Measurements from ENCODE around the gene ADCY10.

ADCY10 gene

DNA sequence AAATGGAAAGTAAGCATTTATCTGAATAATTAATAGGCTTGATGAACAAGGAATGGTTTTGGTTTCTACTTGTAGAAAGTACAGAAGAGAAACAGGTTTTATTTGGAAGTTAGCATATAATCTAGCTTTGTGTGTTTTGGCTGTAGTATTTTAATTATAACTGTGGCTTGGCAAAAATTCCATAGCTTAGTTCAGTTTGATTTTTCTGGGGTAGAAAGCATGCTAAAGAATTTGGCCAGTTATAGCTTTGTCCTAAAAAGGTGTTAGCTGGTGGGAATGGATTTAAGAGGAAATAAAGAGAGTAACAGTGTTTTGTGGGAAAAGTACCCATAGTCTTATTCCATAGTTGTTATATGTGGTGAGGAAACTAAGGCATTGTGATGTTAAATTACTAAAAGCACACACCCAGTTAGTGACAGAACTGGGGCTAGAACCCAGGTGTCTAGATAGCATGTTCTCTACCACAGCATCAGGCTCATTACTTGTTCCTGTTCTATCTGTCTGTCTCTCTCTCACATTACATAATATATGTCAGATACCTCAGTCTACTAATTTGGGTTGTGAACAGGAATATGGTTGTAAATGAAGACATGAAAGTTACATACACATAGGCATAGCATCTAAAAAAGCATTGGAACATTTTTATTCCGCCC is 137.2 kb downstream of the ADCY10 start:
- FAIRE-seq = no peak

DNA sequence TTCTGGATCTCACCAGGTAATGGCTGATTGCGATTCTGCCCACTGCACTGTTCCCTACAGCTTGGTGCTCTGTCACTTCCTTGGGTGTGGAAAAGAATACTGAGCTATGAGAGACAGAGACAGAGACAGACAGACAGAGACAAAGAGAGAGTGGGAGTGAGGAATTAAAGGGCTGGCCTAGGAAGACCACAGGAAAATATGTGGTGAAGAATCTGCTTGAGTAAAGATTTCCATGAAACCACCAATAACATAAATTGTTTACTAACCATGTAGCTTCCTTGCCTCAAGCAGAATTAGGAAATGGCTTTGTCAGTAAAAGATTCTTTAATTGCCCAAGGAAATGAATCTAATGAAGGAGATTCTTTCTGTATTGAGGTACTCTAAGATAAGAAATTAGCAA is 137.8 kb downstream of the ADCY10 start:
- no peak for FAIRE-seq

DNA sequence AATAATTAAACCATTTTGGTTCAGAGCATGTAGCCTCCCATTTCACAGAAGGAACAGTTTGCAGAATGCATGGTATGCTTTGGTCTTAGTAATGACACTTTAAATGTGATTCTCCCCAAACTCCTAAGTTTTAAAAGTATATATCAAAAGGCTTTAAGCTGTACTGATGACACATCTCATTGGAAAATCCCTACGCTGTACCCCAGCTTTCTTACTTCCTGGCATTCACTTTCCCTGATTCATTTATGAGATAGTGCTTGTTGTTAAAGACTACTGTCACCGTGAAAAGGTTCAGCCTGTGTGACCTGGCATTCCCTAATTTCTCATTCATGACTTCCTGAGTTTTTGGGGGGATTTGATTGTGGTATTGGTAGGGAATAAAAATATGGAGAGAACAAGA is 138.8 kb downstream of the ADCY10 start:
- FAIRE-seq = no peak

DNA sequence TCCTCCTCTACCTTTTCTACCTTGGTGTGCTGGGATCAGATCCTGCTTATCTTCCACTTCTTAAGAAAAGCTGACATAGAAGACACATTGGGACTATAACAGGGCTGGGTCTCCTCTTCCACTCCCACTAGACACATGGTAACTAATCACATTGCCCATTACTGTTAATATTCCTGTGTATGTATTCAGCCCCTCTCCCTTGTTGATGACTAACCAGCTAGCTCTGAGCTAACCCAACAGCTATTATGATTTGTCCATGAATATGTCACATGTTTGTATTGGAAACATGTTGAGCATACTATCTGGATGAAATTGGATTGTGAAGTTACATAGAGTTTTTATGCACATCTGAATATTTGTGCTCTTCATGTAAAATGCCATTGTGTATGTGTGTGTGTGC is 139.2 kb downstream of the ADCY10 start:
- FAIRE-seq = no peak

DNA sequence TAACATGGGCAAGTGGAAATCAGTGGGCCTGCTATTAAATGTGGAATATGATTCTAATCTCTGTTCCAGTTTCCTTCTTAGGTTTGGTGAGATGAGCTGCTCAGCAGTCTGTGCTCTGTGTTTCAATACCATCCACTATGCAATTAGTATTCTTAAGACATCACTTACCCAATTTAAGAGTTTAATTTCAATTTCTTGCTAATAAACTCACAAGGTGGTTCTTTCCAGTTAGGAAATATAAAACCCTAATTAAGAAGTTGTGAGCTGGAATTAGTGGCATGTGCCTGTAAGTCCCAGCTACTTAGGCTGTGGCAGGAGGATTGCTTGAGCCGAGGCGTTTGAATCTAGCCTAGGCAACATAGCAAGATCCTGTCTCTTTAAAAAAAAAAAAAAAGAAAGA is 140.4 kb downstream of the ADCY10 start:
- FAIRE-seq = no peak

DNA sequence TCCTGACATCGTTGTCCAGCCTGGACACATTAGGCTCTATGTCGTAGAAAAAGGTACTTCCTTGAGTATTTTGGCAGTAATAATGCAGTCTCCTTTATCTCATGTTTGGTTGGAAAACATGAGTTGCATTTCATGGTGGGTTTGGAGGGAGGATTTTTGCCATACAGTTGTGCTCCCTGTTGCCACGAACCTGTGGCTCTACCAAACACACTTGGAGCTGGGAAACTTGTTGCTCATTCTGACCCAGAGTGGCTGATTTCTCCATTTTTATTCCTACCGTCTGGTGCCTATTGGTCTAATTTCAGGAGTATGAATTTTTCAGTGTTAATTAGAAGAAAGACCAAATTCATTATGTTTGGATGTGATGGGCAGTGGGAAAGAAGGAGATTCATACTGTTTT is 141.5 kb downstream of the ADCY10 start:
- no peak for FAIRE-seq

DNA sequence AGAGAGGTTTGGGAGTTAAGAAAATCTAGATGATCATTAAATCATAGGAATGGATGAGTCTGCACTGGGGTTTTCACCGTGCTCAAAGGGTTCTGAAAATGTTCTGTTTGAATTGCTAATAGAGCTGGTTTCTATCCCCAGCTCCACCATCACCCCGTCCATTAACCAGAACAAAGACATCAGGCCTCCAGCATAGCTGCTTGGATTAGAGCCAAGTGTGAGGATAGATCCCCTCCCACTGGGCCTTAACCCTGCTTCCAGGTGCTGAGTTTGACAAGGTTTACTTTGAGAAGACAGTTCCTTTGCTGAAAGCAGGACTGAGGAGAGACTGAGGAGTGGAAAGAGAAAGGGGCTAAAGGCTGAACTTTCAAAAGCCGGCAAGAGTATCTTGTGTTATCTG is 143.8 kb downstream of the ADCY10 start:
- no peak for FAIRE-seq

DNA sequence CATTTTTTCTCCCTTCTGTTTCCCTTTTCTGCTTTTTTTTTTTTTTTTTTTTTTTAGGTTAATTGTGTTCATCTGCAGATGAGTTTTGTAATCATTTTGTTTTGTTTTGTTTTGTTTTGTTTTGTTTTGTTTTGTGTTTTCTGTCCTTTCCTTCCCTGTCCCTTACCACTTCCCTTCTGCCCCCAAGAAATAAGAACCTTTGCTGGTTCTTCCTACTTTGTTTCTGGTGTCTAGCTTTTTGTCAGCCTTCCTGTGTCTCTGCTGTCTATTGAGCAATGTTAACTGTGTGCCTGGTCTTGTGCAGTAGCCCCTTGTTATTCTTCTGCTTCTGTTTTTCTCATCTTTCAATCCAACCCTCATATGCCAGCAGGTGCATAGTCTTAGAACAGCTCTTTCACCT is 146.2 kb downstream of the ADCY10 start:
- FAIRE-seq = no peak

DNA sequence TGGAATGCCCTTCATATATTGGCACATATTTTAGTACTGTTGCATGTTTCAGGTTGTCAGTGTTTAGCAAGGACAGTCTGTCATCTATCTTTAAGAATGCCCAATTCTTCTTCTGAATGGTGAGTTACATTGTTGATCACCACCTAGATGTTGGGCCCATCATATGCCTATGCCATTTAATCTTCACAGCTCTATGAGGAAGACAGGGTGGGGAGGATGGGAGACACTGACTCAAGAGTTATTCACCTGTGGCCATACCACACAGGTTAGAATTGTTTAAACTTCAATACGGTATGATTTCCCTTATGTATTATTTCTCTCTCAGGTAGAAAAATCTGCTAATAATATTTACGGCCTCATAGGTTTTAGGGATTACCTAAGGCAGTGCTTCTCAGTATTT is 147.4 kb downstream of the ADCY10 start:
- FAIRE-seq = no peak

DNA sequence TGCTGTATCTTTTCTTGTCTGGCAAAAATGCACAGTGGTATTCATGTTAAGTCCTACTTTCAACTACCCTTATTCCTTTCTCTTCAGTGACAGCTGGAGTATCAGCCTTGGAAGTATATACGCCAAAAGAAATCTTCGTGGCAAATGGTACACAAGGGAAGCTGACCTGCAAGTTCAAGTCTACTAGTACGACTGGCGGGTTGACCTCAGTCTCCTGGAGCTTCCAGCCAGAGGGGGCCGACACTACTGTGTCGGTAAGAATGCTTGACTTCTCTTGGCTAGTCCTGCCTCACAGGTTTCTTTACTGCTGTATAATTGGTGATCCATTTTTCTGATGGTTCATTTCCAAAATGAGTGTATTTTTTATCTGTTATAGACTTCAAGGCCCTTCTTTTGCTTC is 148.4 kb downstream of the ADCY10 start:
- FAIRE-seq = no peak

DNA sequence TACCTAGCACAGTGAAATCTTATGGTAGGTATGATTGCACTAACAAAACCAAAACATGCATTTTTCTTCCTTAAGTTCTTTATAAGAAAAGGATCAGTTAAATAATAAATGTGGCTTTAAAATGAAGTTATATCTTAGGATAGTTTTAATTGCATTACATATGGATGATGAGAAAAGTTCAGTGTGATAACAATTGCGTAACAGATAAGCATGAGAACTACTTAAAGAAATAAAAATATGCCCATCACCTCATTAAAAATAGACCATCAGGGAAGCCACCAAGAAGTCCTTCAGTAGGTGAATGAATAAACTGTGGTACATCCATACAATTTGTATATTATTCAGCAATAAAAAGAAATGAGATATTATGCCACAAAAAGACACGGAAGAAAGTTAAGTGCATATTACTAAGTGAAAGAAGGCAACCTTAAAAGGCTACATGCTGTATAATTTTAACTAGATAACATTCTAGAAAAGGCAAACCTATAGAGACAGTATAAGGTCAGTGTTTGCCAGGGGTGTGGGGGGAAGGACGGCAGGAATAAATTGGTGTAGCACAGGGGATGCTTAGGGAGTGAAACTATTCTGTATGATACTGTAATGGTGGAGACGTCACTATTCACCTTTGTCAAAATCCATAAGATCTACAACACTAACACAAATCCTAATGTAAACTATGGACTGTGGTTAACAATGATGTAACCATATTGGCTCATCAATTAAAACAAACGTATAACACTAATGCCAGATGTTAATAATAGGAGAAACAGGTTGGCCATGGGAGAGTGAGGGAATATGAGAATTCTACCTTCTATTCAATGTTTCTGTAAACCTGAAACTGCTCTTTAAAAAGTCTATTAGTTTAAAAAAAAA is 149.2 kb downstream of the ADCY10 start:
- FAIRE-seq = no peak

DNA sequence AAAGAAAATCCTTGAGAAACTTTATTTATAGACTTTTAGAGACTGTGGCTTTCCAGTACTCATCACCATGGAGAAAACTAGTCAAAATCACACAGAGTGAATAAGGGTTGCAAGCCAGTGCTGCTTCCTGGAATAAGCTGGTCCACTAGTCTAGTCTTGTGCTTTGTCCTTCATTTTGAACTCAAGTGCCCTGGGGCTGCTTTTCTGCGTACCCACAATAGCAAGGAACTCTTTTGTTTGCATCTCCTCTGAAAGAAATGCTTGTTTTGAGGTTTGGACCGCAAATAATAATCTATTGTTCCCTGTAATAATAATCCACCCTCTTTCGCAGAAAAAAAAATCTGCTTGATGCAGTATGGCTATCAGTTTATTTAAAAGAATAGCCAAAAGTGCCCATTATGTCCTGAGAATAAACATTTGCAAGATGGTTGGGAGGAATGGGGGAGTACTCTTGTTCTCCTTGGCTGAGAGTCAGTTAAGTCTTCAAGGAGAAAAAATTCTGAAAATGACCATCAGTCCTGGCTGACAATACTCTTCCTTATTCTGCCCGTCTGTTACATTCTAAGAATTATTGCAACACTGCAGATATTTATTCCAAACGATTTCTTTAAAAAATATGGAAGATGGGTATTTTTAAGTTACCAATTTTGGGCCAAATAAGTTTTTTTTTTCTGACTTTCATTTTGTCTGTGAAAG is 150.3 kb downstream of the ADCY10 start:
- FAIRE-seq = no peak

DNA sequence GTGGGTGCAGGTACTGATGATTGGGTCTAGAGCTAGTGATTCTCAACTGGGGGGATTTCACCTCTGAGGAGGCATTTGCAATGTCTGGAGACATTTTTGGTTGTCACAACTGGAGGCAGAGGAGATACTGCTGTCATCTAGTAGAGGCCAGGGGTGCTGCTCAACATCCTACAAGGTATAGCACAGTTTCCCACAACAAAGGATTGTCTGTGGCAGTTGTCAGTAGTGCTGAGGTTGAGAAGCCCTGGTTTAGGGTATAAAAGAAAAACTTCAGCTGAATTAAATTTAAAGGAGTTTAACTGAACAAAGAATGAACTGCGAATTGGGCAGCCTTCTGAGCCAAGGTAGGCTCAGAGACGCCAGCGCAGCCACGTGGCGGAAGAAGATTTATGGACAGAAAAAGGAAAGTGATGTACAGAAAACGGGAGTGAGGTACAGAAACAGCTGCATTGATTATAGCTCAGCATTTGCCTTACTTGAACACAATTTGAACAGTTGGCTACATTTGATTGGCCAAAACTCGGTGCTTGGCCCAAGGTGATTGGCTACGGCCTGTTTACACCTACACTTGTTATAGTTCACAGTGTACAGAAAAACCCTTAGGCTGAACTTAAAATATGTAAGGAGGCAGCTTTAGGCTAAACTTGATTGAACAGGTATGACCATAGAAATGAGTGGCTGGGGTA is 151.7 kb downstream of the ADCY10 start:
- no peak for FAIRE-seq

DNA sequence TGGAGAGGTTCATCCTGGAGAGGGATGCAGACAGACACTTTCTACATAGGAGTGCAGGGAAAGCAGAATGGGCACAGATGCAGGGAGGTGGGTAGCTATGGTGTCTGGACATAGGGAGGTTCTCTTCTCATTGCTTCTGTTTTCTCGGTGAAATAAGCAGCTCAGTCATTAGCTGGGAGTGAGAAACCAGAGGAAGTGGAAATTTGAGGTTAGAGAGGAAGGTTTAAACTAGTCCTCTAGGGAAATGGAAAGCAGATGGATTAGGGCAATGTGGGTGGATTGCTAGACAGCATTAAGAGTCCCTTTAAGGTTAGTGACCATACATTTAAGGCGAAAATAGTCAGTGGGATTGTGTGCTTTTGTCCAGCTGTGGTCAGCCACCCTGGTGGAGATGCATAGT is 152.5 kb downstream of the ADCY10 start:
- FAIRE-seq = no peak

Data from G401.6 (cell line).